GM18868 (cell line): ENCODE data around the gene RPEL1.

Experiments used
- ATAC-seq: cut with Tn5 transposase; IDR thresholded peaks from one replicate; pipeline ENCODE4 v1.9.1; 2021; ENCODE audit warnings: mild to moderate bottlenecking, moderate library complexity; ENCODE audit not compliant: unreplicated experiment

The RPEL1 gene

GRCh38 chr10:103278537-103278823 is 32.8 kb downstream of the RPEL1 start:
- no peak for ATAC-seq

DNA sequence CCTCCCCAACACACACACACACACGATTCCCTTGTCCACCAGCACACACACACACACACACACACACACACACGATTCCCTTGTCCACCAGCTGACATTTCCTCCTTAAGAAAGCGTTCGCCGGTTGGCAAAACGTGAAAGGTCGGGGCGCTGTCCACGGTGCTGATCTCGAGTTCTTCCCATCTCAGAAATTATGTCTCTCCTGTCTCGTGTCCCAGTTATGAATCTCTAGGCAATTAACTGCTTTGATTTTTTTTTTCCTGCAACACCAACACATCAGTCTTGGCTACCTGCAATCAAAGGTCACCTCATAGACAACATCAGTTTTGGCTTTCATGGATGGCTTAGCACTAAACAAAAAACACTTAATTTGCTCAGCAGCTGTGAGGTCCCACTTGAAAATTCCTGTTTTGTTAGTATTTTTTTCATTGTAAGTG is 33.2 kb downstream of the RPEL1 start:
- no peak for ATAC-seq

DNA sequence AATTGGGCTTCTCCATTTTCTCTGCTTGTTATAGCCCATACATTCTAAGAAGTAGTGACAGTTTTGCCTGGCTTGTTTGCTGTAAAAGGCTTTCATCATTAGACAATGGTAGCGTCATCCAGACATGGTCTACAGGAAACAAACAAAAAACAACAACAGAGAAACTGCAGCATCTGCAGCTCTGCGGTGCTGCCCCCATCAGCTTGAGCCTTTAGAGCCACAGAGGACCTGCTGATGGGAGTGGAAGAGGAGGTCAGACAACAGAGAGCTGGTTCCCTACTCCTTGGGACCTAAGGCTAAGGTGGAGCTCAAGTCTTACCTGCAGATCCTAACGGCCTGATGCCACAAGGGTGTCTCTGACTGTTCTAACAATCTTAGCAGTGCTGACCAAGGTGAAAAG is 34.3 kb downstream of the RPEL1 start:
- no peak for ATAC-seq

DNA sequence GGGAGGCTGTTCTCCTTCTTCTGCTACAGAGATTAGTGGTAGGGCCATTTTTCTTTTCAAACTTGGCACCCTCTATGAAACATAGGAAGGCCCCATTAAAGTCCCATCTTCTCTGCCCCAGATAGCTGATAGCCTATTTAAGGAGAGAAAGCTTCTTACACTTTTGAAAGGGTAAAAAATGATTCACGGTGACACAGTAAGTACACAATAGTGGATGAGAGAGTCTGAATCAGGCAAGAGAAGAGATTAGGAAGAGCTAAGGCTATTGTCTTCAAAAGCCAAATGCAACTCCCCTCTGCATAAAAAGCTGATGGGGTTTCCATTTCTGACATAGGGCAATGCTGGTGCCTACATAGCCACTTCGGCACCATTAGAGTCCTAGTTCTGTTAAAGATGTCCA is 34.8 kb downstream of the RPEL1 start:
- no peak for ATAC-seq

GRCh38 chr10:103281753-103282152 is 36.1 kb downstream of the RPEL1 start:
- no peak for ATAC-seq

DNA sequence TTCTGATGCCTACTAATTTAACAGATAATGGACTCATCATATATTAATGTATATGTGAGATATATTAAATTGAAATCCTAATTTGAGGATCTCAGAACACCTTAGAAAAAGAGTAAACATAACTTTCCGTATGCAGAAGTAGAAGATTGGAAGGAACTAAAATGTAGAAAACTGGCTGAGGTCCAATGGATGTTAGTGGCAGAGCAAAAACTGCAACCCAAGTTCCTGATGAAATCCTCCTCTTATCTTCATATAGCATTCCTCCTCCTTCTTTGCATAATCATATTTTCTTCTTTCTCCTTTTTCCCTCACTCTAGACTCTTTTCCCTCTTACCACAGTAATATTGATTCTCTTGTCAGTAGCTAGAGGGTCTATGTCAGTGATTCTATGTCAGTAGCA is 37.3 kb downstream of the RPEL1 start:
- no peak for ATAC-seq

DNA sequence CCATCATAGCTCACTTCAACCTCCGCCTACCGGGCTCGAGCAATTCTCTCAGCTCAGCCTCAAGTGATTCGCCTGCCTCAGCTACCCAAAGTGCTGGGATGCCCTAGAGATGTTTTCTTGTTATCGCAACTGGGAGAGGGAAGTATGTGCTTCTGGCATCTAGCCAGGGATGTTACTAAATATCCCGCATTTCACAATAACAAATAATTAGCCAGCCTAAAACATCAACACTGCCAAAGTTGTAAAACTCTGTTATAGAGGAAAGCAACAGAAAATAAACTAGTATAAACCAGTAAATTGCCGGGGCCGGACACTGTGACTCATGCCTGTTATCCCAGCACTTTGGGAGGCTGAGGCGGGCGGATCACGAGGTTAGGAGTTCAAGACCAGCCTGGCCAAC is 38.5 kb downstream of the RPEL1 start:
- ATAC-seq, result no peak

DNA sequence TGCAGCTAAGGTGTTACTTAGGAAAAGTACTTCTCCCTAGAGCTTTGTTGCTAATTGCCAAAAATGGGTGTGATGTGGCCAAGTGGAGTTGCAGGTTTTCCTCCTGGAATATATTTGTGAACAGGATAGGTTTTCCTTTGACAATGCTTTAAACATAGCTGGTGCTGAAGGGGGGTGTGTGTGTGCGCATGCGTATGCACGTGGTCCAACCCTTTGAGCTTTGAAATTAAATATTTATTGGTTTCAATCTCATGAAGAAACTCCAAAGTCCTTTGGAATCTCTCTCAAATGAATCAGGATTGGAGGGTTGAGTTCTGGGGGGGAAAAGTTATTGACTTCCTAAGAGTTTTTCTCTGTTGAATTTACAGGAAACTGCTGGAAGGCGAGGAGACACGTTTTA is 42.3 kb downstream of the RPEL1 start:
- no peak for ATAC-seq

DNA sequence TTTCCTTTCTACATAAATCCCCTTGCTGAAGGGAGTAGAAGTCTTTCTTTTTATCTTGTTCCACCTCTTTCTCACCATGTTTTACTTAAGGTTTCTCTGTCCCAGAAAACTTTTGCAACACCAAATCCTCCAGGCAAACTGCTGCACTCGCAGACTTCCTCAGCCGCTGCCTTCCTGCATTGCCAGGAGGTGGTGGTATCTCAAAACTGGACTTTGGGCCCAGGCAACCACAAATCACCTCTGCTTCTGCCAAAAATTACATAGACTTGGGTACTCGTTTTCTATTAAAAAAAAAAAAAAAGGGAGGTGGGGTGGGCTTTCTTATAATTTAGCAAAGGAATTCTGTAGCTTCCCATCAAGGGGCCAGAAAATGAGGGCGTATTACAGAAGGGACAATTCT is 45.9 kb downstream of the RPEL1 start:
- ATAC-seq, result no peak

GRCh38 chr10:103295374-103296015 is 49.8 kb downstream of the RPEL1 start:
- ATAC-seq, result no peak
